Esophagus (tissue), 2 donors: ENCODE data around the gene PCDHGA7. TPM values are rescaled to one million over a fixed set of nuclear protein-coding genes. Genes with fewer than 3 reads are reported as not detected.

Source experiments
- H3K27ac ChIP-seq, 2 donors: one replicate each; pipeline ENCODE4 v1.5.1; 2013; ENCODE audit warnings: low read depth in 2 of 2, mild to moderate bottlenecking in 2 of 2, inconsistent platforms in 1 of 2, low read length in 1 of 2, moderate library complexity in 1 of 2
- H3K27me3 ChIP-seq, 2 donors: one replicate each; pipeline ENCODE4 v1.6.1; 2013; ENCODE audit warnings: low read length in 2 of 2, control low read depth in 1 of 2, mild to moderate bottlenecking in 1 of 2; ENCODE audit not compliant: insufficient read depth in 2 of 2, control insufficient read depth in 1 of 2
- H3K36me3 ChIP-seq, 2 donors: one replicate each; pipeline ENCODE4 v1.6.1; 2013; ENCODE audit warnings: low read length in 1 of 2; ENCODE audit not compliant: control insufficient read depth in 2 of 2, insufficient read depth in 2 of 2
- H3K4me1 ChIP-seq, 2 donors: one replicate each; pipeline ENCODE4 v1.6.1; 2013; ENCODE audit warnings: low read length in 1 of 2; ENCODE audit not compliant: control insufficient read depth in 2 of 2, insufficient read depth in 2 of 2
- H3K4me3 ChIP-seq, 2 donors: one replicate each; pipeline ENCODE4 v1.5.1; 2013; ENCODE audit warnings: low read length in 2 of 2, mild to moderate bottlenecking in 2 of 2, low read depth in 1 of 2, moderate library complexity in 1 of 2
- H3K9me3 ChIP-seq, 2 donors: one replicate each; pipeline ENCODE4 v1.6.1; 2013; ENCODE audit warnings: mild to moderate bottlenecking in 2 of 2, low read depth in 1 of 2, low read length in 1 of 2, moderate library complexity in 1 of 2; ENCODE audit not compliant: control insufficient read depth in 2 of 2, insufficient read depth in 1 of 2
- WGBS, 2 donors: extraction: QIAGEN DNeasy Blood & Tissue Kit; methylation state at CpG; one replicate each; pipeline ENCODE4 v1.1.7; 2013; 5-methylcytosine and 5-hydroxymethylcytosine counted together
- polyA plus RNA-seq, 2 donors: library from polyadenylated mRNA; stranded (reverse); fragments of 200-250 nt; gene quantifications; one replicate each; pipeline ENCODE4 v1.2.3, GENCODE V29; 2013
- donor health status: healthy with polysubstance abuse.
- donor health status: Bipolar disorder and iron deficiency.

The PCDHGA7 gene
- polyA plus RNA-seq, 2 donors: 0.24 to 0.53 TPM

DNA sequence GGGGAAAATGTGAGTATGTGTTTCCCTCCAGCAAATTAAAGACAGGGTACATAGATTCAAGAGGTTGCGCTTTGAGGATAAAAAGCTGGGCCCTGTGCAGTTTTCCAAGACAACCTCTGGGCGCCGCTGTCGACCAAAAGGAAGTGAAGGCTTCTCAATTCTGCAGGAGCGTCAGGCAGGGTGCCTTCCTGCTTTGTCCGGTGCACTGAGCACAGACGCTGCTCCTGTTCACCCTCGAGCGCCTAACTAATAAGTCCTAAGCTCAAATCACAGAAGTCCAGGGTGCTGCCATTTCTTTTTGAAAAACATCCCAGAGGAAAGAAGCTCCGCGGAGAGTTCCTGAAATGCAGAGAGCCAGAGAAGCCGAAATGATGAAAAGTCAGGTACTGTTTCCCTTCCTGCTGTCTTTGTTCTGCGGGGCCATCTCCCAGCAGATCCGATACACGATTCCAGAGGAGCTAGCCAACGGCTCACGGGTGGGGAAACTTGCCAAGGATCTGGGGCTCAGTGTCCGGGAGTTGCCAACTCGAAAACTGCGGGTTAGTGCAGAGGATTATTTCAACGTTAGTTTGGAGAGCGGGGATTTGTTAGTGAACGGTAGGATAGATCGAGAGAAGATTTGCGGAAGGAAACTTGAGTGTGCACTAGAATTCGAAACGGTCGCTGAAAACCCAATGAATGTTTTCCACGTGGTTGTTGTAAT lies 32.5 kb upstream of the PCDHGA7 start, which contains the start of gene PCDHGB1:
TSS of gene PCDHGB1 (plus strand) at position 183 of the 703 bp plus-strand sequence. CDS start at position 345, 162 bp downstream.
- Histone ChIP-seq H3K4me1 (peaks cover 0 to 2% of the 10 kb centered on the region in 2 donors), H3K4me3 (peak within 1 kb of the TSS in 1 of 2 donors; percentile 37), H3K27me3 (peaks cover 0 to 3% of the 10 kb centered on the region in 2 donors), H3K36me3 (no peaks in the 10 kb centered on the region), H3K27ac (no peak within 1 kb of the TSS), H3K9me3 (peaks cover 17 to 38% of the 10 kb centered on the region in 2 donors)
- 25 to 26% methylated on average over 29 of the region's 29 CpGs for WGBS, 2 donors

DNA sequence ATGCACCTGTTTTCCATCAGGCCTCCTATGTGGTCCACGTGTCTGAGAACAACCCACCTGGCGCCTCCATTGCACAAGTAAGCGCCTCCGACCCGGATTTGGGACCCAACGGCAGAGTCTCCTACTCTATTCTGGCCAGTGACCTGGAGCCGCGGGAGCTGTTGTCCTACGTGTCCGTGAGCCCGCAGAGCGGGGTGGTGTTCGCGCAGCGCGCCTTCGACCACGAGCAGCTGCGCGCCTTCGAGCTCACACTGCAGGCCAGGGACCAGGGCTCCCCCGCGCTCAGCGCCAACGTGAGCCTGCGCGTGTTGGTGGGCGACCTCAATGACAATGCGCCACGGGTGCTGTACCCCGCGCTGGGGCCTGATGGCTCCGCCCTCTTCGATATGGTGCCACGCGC lies 31.0 kb upstream of the PCDHGA7 start:
- Histone ChIP-seq H3K4me1 (peaks cover 0 to 2% of the 10 kb centered on the region in 2 donors), H3K36me3 (no peaks in the 10 kb centered on the region), H3K4me3 (no peak overlapping the region), H3K9me3 (peaks cover 25 to 46% of the 10 kb centered on the region in 2 donors), H3K27me3 (peaks cover 0 to 3% of the 10 kb centered on the region in 2 donors), H3K27ac (no peak overlapping the region)
- 40 to 42% methylated on average over 31 to 36 of the region's 36 CpGs for WGBS, 2 donors

DNA sequence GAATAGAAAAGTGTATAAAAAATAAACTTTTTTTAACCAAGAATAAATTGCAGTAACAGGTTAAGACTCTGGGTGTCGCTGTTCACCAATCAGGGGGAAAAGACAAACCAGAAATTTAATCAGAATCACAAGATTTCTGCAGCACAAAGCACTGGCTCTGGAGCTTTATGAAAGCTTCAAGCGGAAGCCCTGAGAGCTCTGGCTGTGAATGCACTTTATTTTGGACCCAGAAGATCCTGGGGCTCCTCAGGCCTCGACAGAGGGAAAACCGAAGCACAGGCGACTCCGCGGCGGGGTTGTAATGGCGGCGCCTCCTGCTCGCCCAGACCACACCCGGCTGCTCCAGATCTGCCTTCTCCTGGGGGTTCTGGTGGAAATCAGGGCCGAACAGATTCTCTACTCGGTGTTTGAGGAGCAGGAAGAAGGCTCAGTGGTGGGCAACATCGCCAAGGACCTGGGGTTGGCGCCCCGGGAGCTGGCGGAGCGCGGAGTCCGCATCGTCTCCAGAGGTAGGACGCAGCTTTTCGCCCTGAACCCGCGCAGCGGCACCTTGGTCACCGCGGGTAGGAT lies 27.6 kb upstream of the PCDHGA7 start, which contains the start of gene PCDHGA4:
TSS of gene PCDHGA4 (plus strand) at position 122 of the 570 bp plus-strand sequence. CDS start at position 209, 87 bp downstream.
- Histone ChIP-seq H3K4me3 (peak within 1 kb of the TSS in 1 of 2 donors; percentile 27), H3K27me3 (peaks cover 0 to 3% of the 10 kb centered on the region in 2 donors), H3K36me3 (no peaks in the 10 kb centered on the region), H3K4me1 (peaks cover 0 to 2% of the 10 kb centered on the region in 2 donors), H3K27ac (no peak within 1 kb of the TSS), H3K9me3 (peaks cover 32 to 53% of the 10 kb centered on the region in 2 donors)
- 23 to 25% methylated on average over 29 of the region's 29 CpGs for WGBS, 2 donors

DNA sequence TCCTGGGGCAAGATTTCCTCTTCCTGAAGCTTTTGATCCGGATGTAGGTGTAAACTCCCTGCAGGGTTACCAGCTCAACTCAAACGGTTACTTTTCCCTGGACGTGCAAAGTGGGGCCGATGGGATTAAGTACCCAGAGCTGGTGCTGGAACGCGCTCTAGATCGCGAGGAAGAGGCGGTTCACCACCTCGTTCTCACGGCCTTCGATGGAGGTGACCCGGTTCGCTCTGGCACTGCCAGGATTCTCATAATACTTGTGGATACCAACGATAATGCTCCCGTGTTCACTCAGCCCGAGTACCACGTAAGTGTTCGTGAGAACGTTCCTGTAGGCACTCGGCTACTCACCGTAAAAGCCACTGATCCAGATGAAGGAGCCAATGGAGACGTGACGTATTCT lies 26.9 kb upstream of the PCDHGA7 start:
- peaks cover 31 to 54% of the 10 kb centered on the region in 2 donors for H3K9me3 ChIP-seq
- no peak overlapping the region for H3K4me3 ChIP-seq
- H3K36me3 ChIP-seq: no peaks in the 10 kb centered on the region
- 55 to 56% methylated on average over 24 of the region's 24 CpGs for WGBS, 2 donors
- no peak overlapping the region for H3K27ac ChIP-seq
- peaks cover 0 to 2% of the 10 kb centered on the region in 2 donors for H3K4me1 ChIP-seq
- H3K27me3 ChIP-seq: peaks cover 0 to 8% of the 10 kb centered on the region in 2 donors

DNA sequence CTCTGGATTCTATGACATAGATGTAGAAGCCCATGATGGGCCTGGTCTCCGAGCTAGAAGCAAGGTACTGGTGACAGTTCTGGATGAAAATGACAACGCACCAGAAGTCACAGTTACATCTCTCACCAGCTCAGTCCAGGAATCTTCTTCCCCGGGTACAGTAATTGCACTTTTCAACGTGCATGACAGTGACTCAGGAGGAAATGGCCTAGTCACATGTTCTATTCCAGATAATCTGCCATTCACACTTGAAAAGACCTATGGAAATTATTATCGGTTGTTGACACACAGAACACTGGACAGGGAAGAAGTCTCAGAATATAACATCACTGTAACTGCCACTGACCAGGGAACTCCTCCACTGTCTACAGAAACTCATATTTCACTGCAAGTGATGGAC lies 26.4 kb upstream of the PCDHGA7 start:
- Histone ChIP-seq H3K4me3 (no peak overlapping the region), H3K27me3 (peaks cover 0 to 5% of the 10 kb centered on the region in 2 donors)

DNA sequence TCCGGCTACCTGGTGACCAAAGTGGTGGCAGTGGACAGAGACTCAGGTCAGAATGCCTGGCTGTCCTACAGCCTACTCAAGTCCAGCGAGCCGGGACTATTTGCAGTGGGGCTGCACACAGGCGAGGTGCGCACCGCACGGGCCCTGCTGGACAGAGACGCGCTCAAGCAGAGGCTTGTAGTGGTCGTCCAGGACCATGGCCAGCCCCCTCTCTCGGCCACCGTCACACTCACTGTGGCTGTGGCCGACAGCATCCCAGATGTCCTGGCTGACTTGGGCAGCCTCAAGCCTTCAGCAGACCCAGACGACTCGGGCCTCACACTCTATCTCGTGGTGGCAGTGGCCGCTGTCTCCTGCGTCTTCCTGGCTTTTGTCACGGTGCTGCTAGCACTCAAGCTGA lies 25.6 kb upstream of the PCDHGA7 start:
- Histone ChIP-seq H3K9me3 (peaks cover 33 to 53% of the 10 kb centered on the region in 2 donors), H3K4me3 (no peak overlapping the region), H3K27me3 (peaks cover 0 to 5% of the 10 kb centered on the region in 2 donors), H3K4me1 (peaks cover 0 to 4% of the 10 kb centered on the region in 2 donors), H3K27ac (no peak overlapping the region), H3K36me3 (no peaks in the 10 kb centered on the region)
- 45 to 52% methylated on average over 19 of the region's 19 CpGs for WGBS, 2 donors

More for the DNA sequence above, 26.4 kb upstream of the PCDHGA7 start:
- Histone ChIP-seq H3K4me1 (no peaks in the 10 kb centered on the region), H3K27ac (no peak overlapping the region), H3K9me3 (peaks cover 33 to 53% of the 10 kb centered on the region in 2 donors), H3K36me3 (no peaks in the 10 kb centered on the region)
- WGBS, 2 donors: 65 to 71% methylated on average over 5 of the region's 5 CpGs

DNA sequence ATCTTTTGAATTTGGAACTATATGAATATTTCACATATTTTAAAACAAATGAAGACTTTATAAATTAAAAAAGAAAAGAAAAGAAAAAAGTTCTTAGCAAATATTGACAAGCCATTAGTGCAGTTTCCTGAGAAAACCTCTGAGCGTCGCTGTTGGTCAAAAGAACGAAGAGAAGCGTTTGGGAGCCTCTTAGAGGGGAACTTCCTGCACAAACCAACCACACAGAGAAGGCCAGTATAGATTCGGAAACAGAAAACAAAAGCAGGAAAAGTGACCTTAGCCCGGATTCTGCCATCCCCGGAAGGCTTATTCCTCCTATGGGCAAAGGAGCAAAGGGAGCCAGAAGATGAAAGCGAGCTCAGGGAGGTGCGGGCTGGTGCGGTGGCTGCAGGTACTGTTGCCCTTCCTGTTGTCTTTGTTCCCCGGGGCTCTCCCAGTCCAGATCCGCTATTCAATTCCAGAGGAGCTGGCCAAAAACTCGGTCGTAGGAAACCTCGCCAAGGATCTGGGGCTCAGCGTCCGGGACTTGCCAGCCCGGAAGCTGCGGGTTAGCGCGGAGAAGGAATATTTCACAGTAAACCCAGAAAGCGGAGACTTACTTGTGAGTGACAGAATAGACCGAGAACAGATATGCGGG lies 22.6 kb upstream of the PCDHGA7 start, which contains the start of gene PCDHGB2:
TSS of gene PCDHGB2 (plus strand) at position 205 of the 637 bp plus-strand sequence. CDS start at position 347, 142 bp downstream.
- Histone ChIP-seq H3K27me3 (peaks cover 0 to 5% of the 10 kb centered on the region in 2 donors), H3K4me1 (peaks cover 0 to 4% of the 10 kb centered on the region in 2 donors), H3K36me3 (no peaks in the 10 kb centered on the region), H3K27ac (no peak within 1 kb of the TSS), H3K9me3 (peaks cover 41 to 59% of the 10 kb centered on the region in 2 donors), H3K4me3 (peak within 1 kb of the TSS; percentile 18 to 40)
- 19 to 21% methylated on average over 24 of the region's 24 CpGs for WGBS, 2 donors

DNA sequence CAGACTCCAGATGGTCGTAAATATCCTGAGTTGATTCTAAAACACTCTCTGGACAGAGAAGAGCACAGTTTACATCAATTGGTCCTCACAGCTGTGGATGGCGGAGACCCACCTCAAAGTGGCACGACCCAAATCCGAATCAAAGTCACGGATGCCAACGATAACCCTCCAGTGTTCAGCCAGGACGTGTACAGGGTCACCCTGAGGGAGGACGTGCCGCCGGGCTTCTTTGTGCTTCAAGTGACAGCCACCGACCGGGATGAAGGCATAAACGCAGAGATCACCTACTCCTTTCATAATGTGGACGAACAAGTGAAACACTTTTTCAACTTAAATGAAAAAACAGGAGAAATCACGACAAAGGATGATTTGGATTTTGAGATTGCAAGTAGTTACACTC lies 21.9 kb upstream of the PCDHGA7 start:
- no peak overlapping the region for H3K27ac ChIP-seq
- H3K9me3 ChIP-seq: peaks cover 38 to 59% of the 10 kb centered on the region in 2 donors
- 36 to 45% methylated on average over 15 of the region's 15 CpGs for WGBS, 2 donors
- peaks cover 0 to 5% of the 10 kb centered on the region in 2 donors for H3K27me3 ChIP-seq
- no peaks in the 10 kb centered on the region for H3K36me3 ChIP-seq
- H3K4me3 ChIP-seq: no peak overlapping the region
- peaks cover 0 to 4% of the 10 kb centered on the region in 2 donors for H3K4me1 ChIP-seq

DNA sequence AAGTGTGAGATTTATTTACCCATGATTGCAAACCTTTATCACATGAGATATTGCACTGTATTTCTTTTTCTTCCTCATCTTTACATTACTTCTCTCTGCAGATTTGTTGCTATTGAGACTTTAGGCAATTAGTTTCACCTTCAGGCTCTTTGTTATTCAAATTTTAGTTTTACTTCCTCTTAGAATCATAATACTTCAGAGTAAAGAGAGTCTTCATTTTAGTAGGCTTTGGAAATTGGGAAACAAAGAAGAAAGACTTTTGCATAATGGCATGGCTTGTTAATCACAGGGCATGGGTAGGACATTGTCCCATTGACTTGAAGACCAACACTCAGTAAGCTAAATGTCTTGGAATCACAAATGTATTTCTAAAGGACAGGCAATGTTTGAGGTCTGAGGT lies 19.8 kb upstream of the PCDHGA7 start:
- peaks cover 0 to 4% of the 10 kb centered on the region in 2 donors for H3K4me1 ChIP-seq
- peaks cover 0 to 5% of the 10 kb centered on the region in 2 donors for H3K27me3 ChIP-seq
- H3K36me3 ChIP-seq: no peaks in the 10 kb centered on the region
- no peak overlapping the region for H3K4me3 ChIP-seq
- no peak overlapping the region for H3K27ac ChIP-seq
- peaks cover 38 to 51% of the 10 kb centered on the region in 2 donors for H3K9me3 ChIP-seq
